Spleen (tissue), 7 donors: ENCODE measurements around the gene ANKRD12.

Experiments
- POLR2A ChIP-seq, 3 donors: fragments of 450-650 bp; IDR thresholded peaks; one replicate each; pipeline ENCODE4 v1.5.1; 2017; ENCODE audit warnings: antibody characterized with exemption in 3 of 3, mild to moderate bottlenecking in 1 of 3
- TF ChIP-seq, protein P1 (sequence below), 11 experiments: fragments of 200-600 bp in 7 of 11; fragments of 450-650 bp in 4 of 11; sonication (generic) in 4 of 11; IDR thresholded peaks in 8 of 11; conservative IDR thresholded peaks in 3 of 11; 1 replicate in 7 of 11; 2 replicates in 4 of 11; pipeline versions ENCODE4 v1.4.0 to v1.8.0; 2016 to 2021; ENCODE audit warnings: antibody characterized with exemption in 11 of 11, inconsistent platforms in 4 of 11, mild to moderate bottlenecking in 1 of 11
- donor health status: DM: no; HTN: no; CAD: no; lungs with moderate emphysema.
- donor health status: DM: no; HTN: no; CAD: no.
- donor health status: DM: no; HTN: no; CAD: no.

- TF ChIP-seq, protein P1, sequence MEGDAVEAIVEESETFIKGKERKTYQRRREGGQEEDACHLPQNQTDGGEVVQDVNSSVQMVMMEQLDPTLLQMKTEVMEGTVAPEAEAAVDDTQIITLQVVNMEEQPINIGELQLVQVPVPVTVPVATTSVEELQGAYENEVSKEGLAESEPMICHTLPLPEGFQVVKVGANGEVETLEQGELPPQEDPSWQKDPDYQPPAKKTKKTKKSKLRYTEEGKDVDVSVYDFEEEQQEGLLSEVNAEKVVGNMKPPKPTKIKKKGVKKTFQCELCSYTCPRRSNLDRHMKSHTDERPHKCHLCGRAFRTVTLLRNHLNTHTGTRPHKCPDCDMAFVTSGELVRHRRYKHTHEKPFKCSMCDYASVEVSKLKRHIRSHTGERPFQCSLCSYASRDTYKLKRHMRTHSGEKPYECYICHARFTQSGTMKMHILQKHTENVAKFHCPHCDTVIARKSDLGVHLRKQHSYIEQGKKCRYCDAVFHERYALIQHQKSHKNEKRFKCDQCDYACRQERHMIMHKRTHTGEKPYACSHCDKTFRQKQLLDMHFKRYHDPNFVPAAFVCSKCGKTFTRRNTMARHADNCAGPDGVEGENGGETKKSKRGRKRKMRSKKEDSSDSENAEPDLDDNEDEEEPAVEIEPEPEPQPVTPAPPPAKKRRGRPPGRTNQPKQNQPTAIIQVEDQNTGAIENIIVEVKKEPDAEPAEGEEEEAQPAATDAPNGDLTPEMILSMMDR (IDR thresholded peaks at IDR 0.05 in 8 of 11, conservative IDR thresholded peaks at IDR 0.05 in 3 of 11): no peak
- no peak for TF ChIP-seq POLR2A (IDR thresholded peaks at IDR 0.05)
Measured at GRCh38 chr18:9181275-9181674, 44.7 kb downstream of the ANKRD12 start.
